EH (cell line): ENCODE data around the gene ABTB2.

Experiments used
- DNase-seq: peaks from one replicate; pipeline ENCODE4 v3.0.0-alpha.2; 2015; ENCODE audit warnings: low read depth

Gene ABTB2

GRCh38 chr11:34284811-34285481 is 72.9 kb downstream of the ABTB2 start:
- DNase-seq, result no peak

DNA sequence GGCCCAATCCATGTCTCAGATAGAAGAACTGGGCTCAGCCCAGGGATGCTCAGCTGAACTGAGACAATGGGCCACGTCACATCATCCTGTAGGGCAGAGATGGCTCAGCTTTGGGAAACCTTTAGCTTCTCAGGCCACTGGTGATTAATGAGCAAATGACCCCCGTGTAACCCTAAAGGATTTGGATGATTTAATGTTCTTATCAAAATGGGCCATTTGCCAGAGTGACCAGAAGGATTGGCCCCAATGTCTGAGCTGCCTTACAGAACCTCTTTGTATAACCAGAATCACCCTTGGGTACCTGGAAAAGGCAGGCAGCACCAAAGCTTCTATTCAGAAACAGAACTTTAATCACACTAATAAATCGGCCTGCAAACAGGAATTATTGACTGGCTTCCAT is 73.7 kb downstream of the ABTB2 start:
- no peak for DNase-seq

- no peak for DNase-seq
Observed at GRCh38 chr11:34280945-34281872, 76.6 kb downstream of the ABTB2 start.

- DNase-seq, result no peak
Observed at GRCh38 chr11:34278693-34279297, 79.0 kb downstream of the ABTB2 start.

DNA sequence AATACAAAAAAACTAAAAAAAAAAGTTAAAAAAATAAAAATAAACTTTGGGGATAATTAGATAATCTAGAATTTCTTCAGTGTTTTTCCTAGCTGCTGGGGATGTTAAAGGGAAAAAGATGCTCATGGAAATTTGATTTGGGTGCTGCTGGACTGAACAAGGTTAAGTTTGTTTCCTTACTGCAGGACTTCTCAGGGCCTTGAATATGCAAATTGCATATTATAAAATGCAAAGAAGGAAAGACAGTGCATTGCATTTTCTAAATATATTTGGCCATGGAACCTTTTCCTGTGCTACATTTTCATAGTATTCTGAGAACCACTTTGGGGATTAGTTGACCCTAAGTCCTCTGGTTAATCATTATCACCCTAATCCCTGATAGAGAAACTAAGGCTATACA is 79.6 kb downstream of the ABTB2 start:
- DNase-seq, result no peak

DNA sequence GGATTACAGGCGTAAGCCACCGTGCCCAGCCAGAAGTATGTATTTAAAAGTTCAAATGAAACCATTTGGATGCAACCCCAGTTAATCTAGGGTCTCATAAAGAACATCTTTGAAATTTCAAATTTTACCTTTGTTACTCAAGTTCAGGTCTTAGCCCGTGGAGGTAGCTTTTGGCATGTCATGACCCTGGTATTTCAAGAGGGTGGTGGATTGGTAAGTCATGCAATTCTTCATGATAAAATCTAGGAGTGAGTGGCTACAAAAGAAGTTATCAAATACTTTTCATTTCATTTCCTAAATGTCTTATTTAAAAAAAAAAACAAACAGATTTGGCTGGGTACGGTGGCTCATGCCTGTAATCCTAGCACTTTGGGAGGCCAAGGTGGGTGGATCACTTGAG is 80.6 kb downstream of the ABTB2 start:
- no peak for DNase-seq

DNA sequence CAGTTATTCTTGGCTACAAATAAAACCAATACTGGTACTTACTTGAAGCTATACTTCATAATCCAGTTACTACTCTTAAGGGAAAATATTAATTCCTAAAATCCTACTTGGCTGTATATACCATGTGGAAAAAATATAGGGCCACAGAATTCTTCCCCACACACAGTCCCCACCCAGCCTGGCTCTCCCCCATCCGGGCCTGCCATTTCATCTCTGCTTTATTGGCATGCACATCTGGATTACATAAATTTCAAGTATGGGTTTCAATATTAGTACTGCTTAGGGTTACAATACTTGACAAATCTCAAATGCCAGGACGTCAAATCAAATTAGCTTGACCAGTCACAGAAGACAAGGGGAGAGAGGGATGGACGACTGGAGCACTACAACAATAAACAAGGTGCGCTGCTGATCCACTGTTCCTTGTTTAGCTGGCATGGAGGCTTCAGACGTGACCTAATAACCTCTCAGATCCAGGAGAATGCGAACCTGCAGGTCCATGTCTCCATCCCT is 81.4 kb downstream of the ABTB2 start:
- no peak for DNase-seq

- DNase-seq, result no peak
Observed at GRCh38 chr11:34275486-34275885, 82.3 kb downstream of the ABTB2 start.

DNA sequence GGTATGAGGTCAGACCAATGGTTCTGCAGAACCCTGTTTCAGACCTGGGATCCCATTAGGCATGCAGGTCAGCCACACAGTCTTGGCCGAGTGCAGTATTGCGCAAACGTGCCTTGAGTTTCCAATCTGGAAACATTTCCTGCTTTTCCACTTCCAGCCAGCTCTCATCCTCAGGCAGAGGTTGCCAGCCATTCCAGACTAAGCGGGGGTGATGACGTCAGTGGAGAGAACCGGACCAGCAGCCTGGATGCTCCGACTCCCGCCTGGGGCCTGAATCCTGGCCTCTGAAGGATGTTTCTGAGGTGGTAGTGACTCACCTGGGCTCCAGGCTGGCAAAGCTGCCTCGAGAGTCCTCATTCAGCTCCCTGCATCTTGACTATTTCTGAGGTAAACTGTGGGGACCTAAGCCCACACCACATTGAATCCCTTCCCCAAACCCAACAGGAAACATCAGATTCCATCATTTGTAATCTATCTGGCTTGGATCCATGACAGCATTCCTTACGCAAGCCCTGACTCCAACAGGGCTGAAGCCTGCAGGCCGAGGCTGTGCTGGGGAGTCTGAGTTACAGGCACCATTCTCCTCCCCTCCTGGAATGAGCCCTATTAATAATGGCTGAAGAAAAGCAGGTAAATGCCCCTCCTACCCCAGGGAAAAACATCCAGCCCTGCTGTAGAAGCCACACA is 83.0 kb downstream of the ABTB2 start:
- peak; percentile 98 for DNase-seq

GRCh38 chr11:34273099-34273498 is 84.7 kb downstream of the ABTB2 start:
- DNase-seq, result no peak

GRCh38 chr11:34271727-34272126 is 86.1 kb downstream of the ABTB2 start:
- no peak for DNase-seq

GRCh38 chr11:34270711-34271110 is 87.1 kb downstream of the ABTB2 start:
- no peak for DNase-seq

- DNase-seq, result no peak
Observed at GRCh38 chr11:34269694-34270245, 88.0 kb downstream of the ABTB2 start.

DNA sequence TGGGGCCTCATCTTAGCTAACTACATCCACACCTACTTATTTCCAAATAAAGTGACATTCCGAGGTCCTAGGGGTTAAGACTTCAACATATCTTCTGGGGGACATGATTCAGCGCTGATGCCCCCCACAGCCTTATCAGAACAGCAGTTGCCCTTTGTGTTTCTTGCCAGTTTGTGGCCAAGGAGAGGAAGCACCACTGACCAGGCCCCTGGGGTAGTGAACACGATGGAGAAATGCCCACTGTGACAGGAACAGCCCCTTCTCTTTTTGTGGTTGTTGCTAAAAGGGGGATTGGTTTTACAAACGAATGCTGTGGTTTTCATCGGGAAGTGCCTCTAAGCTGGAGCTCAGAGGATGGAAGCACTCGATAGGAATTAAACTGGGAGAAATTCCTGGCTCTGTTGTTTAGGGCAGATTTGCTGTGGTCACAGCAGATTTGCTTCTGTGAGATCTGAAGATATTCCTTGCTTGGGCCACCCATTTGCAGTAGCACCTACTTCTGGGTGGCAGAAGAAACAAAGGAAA is 88.8 kb downstream of the ABTB2 start:
- DNase-seq, result no peak

- DNase-seq, result no peak
Observed at GRCh38 chr11:34267417-34267816, 90.4 kb downstream of the ABTB2 start.

- no peak for DNase-seq
Observed at GRCh38 chr11:34267013-34267412, 90.8 kb downstream of the ABTB2 start.

DNA sequence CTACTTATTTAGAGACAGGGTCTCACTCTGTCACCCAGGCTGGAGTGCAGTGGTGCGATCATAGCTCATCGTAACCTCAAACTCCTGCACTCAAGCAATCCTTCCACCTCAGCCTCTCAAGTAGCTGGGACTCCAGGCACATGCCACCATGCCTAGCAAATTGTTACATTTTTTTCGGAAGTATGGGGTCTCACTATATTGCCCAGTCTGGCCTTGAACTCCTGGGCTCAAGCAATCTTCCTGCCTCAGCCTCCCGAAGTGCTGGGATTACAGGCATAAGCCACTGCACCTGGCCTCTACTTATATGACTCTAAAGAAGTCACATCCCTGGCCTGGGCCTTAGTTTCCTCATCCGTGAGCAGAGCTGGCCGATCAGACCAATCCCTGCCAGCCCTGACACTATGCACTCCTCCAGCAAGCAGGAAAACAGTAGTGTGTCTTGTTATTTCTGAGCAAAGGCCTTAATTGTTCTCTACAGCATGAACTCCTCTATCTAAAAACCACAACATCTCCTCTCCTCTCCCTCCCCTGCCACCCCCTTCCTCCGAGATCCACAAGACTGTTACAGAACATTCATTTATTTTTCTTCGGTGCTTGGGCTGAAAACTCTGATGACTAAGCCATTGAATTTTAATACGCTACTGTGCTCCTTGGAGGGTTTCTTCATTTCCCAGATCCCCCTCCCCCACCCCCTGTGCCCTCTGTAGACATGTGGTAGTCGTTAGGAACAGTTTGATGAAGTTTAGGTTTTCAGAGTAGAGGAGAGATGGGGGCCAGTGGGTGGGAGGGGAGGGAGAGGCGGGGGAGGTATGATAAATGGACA is 91.5 kb downstream of the ABTB2 start:
- peak; percentile 97 for DNase-seq

GRCh38 chr11:34264303-34265110 is 93.3 kb downstream of the ABTB2 start:
- DNase-seq, result no peak

GRCh38 chr11:34263441-34264091 is 94.2 kb downstream of the ABTB2 start:
- DNase-seq, result peak; percentile 67
